Esophagus squamous epithelium (tissue), 4 donors: ENCODE data around the gene ADAMTSL3.

Source experiments
- POLR2A ChIP-seq, 4 donors: fragments of 450-650 bp; IDR thresholded peaks; one replicate each; pipeline ENCODE4 v1.6.1; 2017; ENCODE audit warnings: antibody characterized with exemption in 4 of 4, mild to moderate bottlenecking in 4 of 4, moderate library complexity in 3 of 4
- TF ChIP-seq, protein P1 (sequence below), 6 experiments: fragments of 450-650 bp in 4 of 6; fragments of 200-600 bp in 2 of 6; sonication (generic) in 2 of 6; IDR thresholded peaks; one replicate each; pipeline ENCODE4 v1.5.1; 2016 to 2019; ENCODE audit warnings: antibody characterized with exemption in 6 of 6, mild to moderate bottlenecking in 4 of 6, moderate library complexity in 4 of 6

DNA sequence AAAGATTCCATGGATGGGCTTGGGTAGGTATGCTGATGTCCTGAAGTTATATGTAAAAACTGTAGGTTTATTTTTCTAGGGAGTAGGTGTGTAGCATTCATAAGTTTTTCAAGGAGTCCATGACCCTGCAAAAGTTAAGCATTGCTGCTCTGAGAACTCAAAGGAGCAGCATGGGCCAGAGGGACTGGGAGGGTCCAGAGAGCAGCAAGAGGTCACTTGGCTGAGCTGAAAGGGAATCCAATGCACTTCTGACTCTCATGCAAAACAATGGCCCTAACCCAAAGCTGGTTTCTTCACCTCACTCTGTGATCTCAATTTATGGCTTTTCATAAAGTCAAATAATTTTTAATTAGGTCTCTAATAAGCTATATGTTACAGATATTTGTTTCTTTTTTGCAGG is 383.4 kb downstream of the ADAMTSL3 start:
- TF ChIP-seq, protein P1, sequence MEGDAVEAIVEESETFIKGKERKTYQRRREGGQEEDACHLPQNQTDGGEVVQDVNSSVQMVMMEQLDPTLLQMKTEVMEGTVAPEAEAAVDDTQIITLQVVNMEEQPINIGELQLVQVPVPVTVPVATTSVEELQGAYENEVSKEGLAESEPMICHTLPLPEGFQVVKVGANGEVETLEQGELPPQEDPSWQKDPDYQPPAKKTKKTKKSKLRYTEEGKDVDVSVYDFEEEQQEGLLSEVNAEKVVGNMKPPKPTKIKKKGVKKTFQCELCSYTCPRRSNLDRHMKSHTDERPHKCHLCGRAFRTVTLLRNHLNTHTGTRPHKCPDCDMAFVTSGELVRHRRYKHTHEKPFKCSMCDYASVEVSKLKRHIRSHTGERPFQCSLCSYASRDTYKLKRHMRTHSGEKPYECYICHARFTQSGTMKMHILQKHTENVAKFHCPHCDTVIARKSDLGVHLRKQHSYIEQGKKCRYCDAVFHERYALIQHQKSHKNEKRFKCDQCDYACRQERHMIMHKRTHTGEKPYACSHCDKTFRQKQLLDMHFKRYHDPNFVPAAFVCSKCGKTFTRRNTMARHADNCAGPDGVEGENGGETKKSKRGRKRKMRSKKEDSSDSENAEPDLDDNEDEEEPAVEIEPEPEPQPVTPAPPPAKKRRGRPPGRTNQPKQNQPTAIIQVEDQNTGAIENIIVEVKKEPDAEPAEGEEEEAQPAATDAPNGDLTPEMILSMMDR (IDR thresholded peaks at IDR 0.05) = no peak
- no peak for TF ChIP-seq POLR2A (IDR thresholded peaks at IDR 0.05)
